DLD1 (cell line): ENCODE results near the gene OR3A2.
"Not testable (repeated sequence)": the region's sequence is repeated elsewhere in the genome, so short reads cannot be mapped to it uniquely, and the experiment has no call there.

ENCODE experiments used
- in situ Hi-C: cut with HindIII; loops from 2 replicates; pipeline ENCODE4 v1.10.0; 2017; ENCODE audit warnings: low sequenced_read_pairs

The OR3A2 gene

GRCh38 chr17:3295632-3296031 is 90.5 kb downstream of the OR3A2 start:
- in situ Hi-C loops, result no loop called here

GRCh38 chr17:3293548-3293947 is 92.6 kb downstream of the OR3A2 start:
- in situ Hi-C loops, result not testable (repeated sequence)

GRCh38 chr17:3282901-3283300 is 103.2 kb downstream of the OR3A2 start:
- in situ Hi-C loops, result no loop called here

GRCh38 chr17:3276126-3276525 is 110.0 kb downstream of the OR3A2 start:
- in situ Hi-C loops, result no loop called here

GRCh38 chr17:3271072-3271848 is 114.8 kb downstream of the OR3A2 start:
- in situ Hi-C loops, result no loop called here

- in situ Hi-C loops, result no loop called here
These were observed 125.5 kb downstream of the OR3A2 start for GRCh38 chr17:3260600-3260999.

GRCh38 chr17:3260163-3260562 is 125.9 kb downstream of the OR3A2 start:
- in situ Hi-C loops, result no loop called here

GRCh38 chr17:3256575-3256974 is 129.5 kb downstream of the OR3A2 start:
- in situ Hi-C loops, result no loop called here

GRCh38 chr17:3249013-3249412 is 137.1 kb downstream of the OR3A2 start:
- in situ Hi-C loops, result not testable (repeated sequence)

- in situ Hi-C loops, result not testable (repeated sequence)
These were observed 141.3 kb downstream of the OR3A2 start for GRCh38 chr17:3244841-3245240.

GRCh38 chr17:3241044-3241443 is 145.1 kb downstream of the OR3A2 start:
- in situ Hi-C loops, result not testable (repeated sequence)

GRCh38 chr17:3238685-3239084 is 147.4 kb downstream of the OR3A2 start:
- in situ Hi-C loops, result not testable (repeated sequence)

GRCh38 chr17:3232300-3232699 is 153.8 kb downstream of the OR3A2 start:
- in situ Hi-C loops, result not testable (repeated sequence)
